Measurements from ENCODE around the gene MZF1. TPM values are rescaled to one million over a fixed set of nuclear protein-coding genes. Genes with fewer than 3 reads are reported as not detected.

The MZF1 gene
- total and polyA plus RNA-seq, 9 of the 15 experiments (the other 6 are each of a cell fraction or from before 2014, with no cell fraction given): 0.31 to 29.3 (median 11.5) TPM

GRCh38 chr19:58584498-58585441 is 11.6 kb upstream of the MZF1 start:
- peak; percentile 37 for ATAC-seq
- Histone ChIP-seq H2AFZ (ENCODE audit: low read depth, low read length) (peak overlapping the region; percentile 42), H3K9me1 (ENCODE audit: control insufficient read depth, insufficient read depth, low read length) (no peaks in the 10 kb centered on the region), H3K4me2 (ENCODE audit: insufficient read depth, low read length) (peak overlapping the region; percentile 79), H3K4me1 (replicated peaks in 1 of 2; ENCODE audit: control insufficient read depth in 2 of 2, insufficient read depth in 2 of 2, low read length in 2 of 2) (peaks cover 40 to 46% of the 10 kb centered on the region in 2 experiments), H3K9me3 (replicated peaks; ENCODE audit: control insufficient read depth, insufficient read depth, low read depth, low read length) (peaks cover 2% of the 10 kb centered on the region; the same call in 1 of the 2 replicates), H3K36me3 (ENCODE audit: control insufficient read depth, insufficient read depth, low read length) (peaks cover 27% of the 10 kb centered on the region), H3K4me3 (no peak overlapping the region), H3K9ac (ENCODE audit: insufficient read depth in 1 of 2, low read depth in 2 of 2, low read length in 2 of 2) (peak overlapping the region; percentile 43 to 68; a peak in 3 of 4 replicates), H4K20me1 (replicated peaks; ENCODE audit: control insufficient read depth, insufficient read depth, low read length) (no peaks in the 10 kb centered on the region), H3K27me3 (ENCODE audit: control insufficient read depth in 2 of 2, insufficient read depth in 2 of 2, low read length in 2 of 2) (no peaks in the 10 kb centered on the region; a peak in 1 of 5 replicates), H3K27ac (ENCODE audit: extremely low read depth, low read depth, low read length) (peak overlapping the region; percentile 93), H3K79me2 (ENCODE audit: control insufficient read depth, insufficient read depth, low read length) (peaks cover 20% of the 10 kb centered on the region; the same call in 2 of the 3 replicates)
- in situ Hi-C loops (cut with MboI) (no loop called here), intact Hi-C loops (cut with micrococcal nuclease) (no loop called here)
- ChIA-PET CTCF (ENCODE audit: low intra/inter-chr PET ratio) (no interaction called here), POLR2A (interaction anchor here (0.6 to 1.4 kb wide), 5 partner anchors 9 to 109 kb away, joined by 3 to 6 read pairs (median 3); partner anchors contain the start of gene ZNF446)
- no TSS peak for BruUV-seq (replicated peaks)
- peak; percentile 29 to 90 (median 46) for DNase-seq (ENCODE audit: extremely low read depth in 1 of 4, low spot score in 3 of 4)
- peak; percentile 80 for FAIRE-seq
- WGBS (ENCODE audit: insufficient coverage, low coverage, missing lambda C conversion rate): 7% methylated on average over 8 of the region's 9 CpGs
- peak; percentile 81 for TF ChIP-seq CXXC5 (CRISPR knock-in tag; IDR thresholded peaks at IDR 0.05)
- TF ChIP-seq ZNF764 (CRISPR knock-in tag; IDR thresholded peaks at IDR 0.05; ENCODE audit: low read depth): no peak
- no peak; the same call in 1 of the 2 replicates for TF ChIP-seq ZNF24 (IDR thresholded peaks at IDR 0.05)
- TF ChIP-seq ZNF766 (CRISPR knock-in tag; conservative IDR thresholded peaks at IDR 0.05): peak; percentile 78; the same call in 1 of the 2 replicates
- TF ChIP-seq ZNF668 (CRISPR knock-in tag; IDR thresholded peaks at IDR 0.05): no peak
- peak; percentile 11; the same call in 1 of the 2 replicates for TF ChIP-seq ZBTB12 (CRISPR knock-in tag; IDR thresholded peaks at IDR 0.05)
- no peak for TF ChIP-seq MAFF (IDR thresholded peaks at IDR 0.05; ENCODE audit: low read length)
- TF ChIP-seq PBX2 (CRISPR knock-in tag; IDR thresholded peaks at IDR 0.05; ENCODE audit: low read depth): no peak
- TF ChIP-seq PBX2 (tag; conservative IDR thresholded peaks at IDR 0.05; ENCODE audit: low read depth): 0 out of 2 replicates have a peak, but pooled peaks have one; percentile 11
- TF ChIP-seq ZNF436 (CRISPR knock-in tag; IDR thresholded peaks at IDR 0.05): no peak
- no peak for TF ChIP-seq SNRNP70 (optimal IDR thresholded peaks at IDR 0.05; ENCODE audit: low read depth, low read length)
- TF ChIP-seq KDM1A (IDR thresholded peaks at IDR 0.05): peak in 1 of 2 experiments; percentile 21; a peak in 1 of 4 replicates
- TF ChIP-seq CBFB (CRISPR knock-in tag; IDR thresholded peaks at IDR 0.05): peak; percentile 62; the same call in 1 of the 2 replicates
- TF ChIP-seq NRF1 (conservative IDR thresholded peaks at IDR 0.05 in 1 of 2, IDR thresholded peaks at IDR 0.05 in 1 of 2): peak; percentile 16 to 18; a peak in 1 of 4 replicates
- TF ChIP-seq HDAC1 (IDR thresholded peaks at IDR 0.05): peak in 1 of 2 experiments; percentile 42; a peak in 1 of 4 replicates
- TF ChIP-seq PML (IDR thresholded peaks at IDR 0.05; ENCODE audit: low read length): peak; percentile 82

Data from K562 (cell line).